ENCODE results near the gene TCF19. TPM values are rescaled to one million over a fixed set of nuclear protein-coding genes. Genes with fewer than 3 reads are reported as not detected.

The TCF19 gene
- 2.8 TPM for total RNA-seq
- long read RNA-seq, partial matches to known transcripts, result 4 of 12 reads
- long read RNA-seq, other reads (novel, unspliced or antisense), result 5 of 12 reads

GRCh38 chr6:31158140-31158862 is at the start of gene TCF19:
TCF19 (plus strand) TSS chr6:31158589; CDS start chr6:31159470, 881 bp downstream.
- intact Hi-C loops (cut with micrococcal nuclease), result no loop called here
- peaks cover 19% of the 10 kb centered on the region for H3K36me3 ChIP-seq
- no peaks in the 10 kb centered on the region for H3K9me3 ChIP-seq (replicated peaks)
- peak within 1 kb of the TSS; percentile 73 for H3K4me3 ChIP-seq
- TF ChIP-seq CTCF (IDR thresholded peaks at IDR 0.05; ENCODE audit: borderline replicate concordance), result no peak
- peak; percentile 99 for DNase-seq
- peak within 1 kb of the TSS; percentile 79 for H3K27ac ChIP-seq (replicated peaks)
- no peaks in the 10 kb centered on the region for H3K27me3 ChIP-seq (ENCODE audit: low read depth)
- peaks cover 31% of the 10 kb centered on the region for H3K4me1 ChIP-seq

GRCh38 chr6:31110825-31111582 is 47.4 kb upstream of the TCF19 start:
- H3K27ac ChIP-seq (replicated peaks), result no peak overlapping the region
- H3K4me1 ChIP-seq, result peaks cover 27% of the 10 kb centered on the region
- TF ChIP-seq CTCF (IDR thresholded peaks at IDR 0.05; ENCODE audit: borderline replicate concordance), result no peak
- no peaks in the 10 kb centered on the region for H3K9me3 ChIP-seq (replicated peaks)
- no peak overlapping the region for H3K4me3 ChIP-seq
- H3K27me3 ChIP-seq (ENCODE audit: low read depth), result peaks cover 9% of the 10 kb centered on the region
- intact Hi-C loops (cut with micrococcal nuclease), result no loop called here
- no peak for DNase-seq
- no peaks in the 10 kb centered on the region for H3K36me3 ChIP-seq

- peaks cover 34% of the 10 kb centered on the region for H3K4me1 ChIP-seq
- peaks cover 9% of the 10 kb centered on the region for H3K27me3 ChIP-seq (ENCODE audit: low read depth)
- intact Hi-C loops (cut with micrococcal nuclease), result no loop called here
- H3K9me3 ChIP-seq (replicated peaks), result no peaks in the 10 kb centered on the region
- no peak for TF ChIP-seq CTCF (IDR thresholded peaks at IDR 0.05; ENCODE audit: borderline replicate concordance)
- no peak for DNase-seq
- no peaks in the 10 kb centered on the region for H3K36me3 ChIP-seq
- H3K4me3 ChIP-seq, result no peak overlapping the region
- H3K27ac ChIP-seq (replicated peaks), result no peak overlapping the region
These were observed 46.7 kb upstream of the TCF19 start for GRCh38 chr6:31111712-31112111.

- Histone ChIP-seq H3K27me3 (ENCODE audit: low read depth) (peaks cover 9% of the 10 kb centered on the region), H3K4me1 (peaks cover 42% of the 10 kb centered on the region), H3K36me3 (no peaks in the 10 kb centered on the region), H3K27ac (replicated peaks) (no peak within 1 kb of the TSS), H3K9me3 (replicated peaks) (no peaks in the 10 kb centered on the region), H3K4me3 (no peak within 1 kb of the TSS)
- intact Hi-C loops (cut with micrococcal nuclease), result no loop called here
- DNase-seq, result no peak
- no peak for TF ChIP-seq CTCF (IDR thresholded peaks at IDR 0.05; ENCODE audit: borderline replicate concordance)
These were observed 45.9 kb upstream of the TCF19 start, which contains the start of gene C6orf15 for GRCh38 chr6:31112478-31112877. C6orf15 (minus strand) TSS chr6:31112575; CDS start chr6:31112555, 20 bp downstream.

GRCh38 chr6:31113861-31114540 is 44.4 kb upstream of the TCF19 start:
- Histone ChIP-seq H3K4me1 (peaks cover 50% of the 10 kb centered on the region), H3K9me3 (replicated peaks) (no peaks in the 10 kb centered on the region), H3K36me3 (no peaks in the 10 kb centered on the region), H3K4me3 (peak overlapping the region; percentile 52), H3K27me3 (ENCODE audit: low read depth) (peaks cover 9% of the 10 kb centered on the region), H3K27ac (replicated peaks) (peak overlapping the region; percentile 73)
- intact Hi-C loops (cut with micrococcal nuclease), result no loop called here
- no peak for DNase-seq
- no peak for TF ChIP-seq CTCF (IDR thresholded peaks at IDR 0.05; ENCODE audit: borderline replicate concordance)
